HG03097 (cell line): ENCODE measurements around the gene KIRREL2.

Experiments
- ATAC-seq: cut with Tn5 transposase; IDR thresholded peaks from one replicate; pipeline ENCODE4 v1.9.1; 2021; ENCODE audit not compliant: unreplicated experiment, low FRiP score

KIRREL2 gene

DNA sequence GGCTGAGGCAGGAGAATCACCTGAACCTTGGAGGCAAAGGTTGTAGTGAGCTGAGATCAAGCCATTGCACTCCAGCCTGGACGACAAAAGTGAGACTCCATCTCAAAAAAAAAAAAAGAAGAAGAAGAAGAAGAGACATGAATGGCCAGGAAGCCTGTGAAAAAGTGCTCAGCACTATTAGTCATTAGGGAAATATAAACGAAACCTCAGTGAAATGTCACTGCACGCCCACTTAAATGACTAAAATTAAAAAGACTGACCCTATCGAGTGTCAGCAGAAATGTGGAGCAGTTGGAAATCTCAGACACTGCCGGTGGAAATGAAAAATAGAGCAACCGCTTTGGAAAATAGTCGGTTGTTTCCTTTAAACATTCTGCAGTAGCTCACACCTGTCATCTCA lies 56.9 kb downstream of the KIRREL2 start:
- no peak for ATAC-seq

DNA sequence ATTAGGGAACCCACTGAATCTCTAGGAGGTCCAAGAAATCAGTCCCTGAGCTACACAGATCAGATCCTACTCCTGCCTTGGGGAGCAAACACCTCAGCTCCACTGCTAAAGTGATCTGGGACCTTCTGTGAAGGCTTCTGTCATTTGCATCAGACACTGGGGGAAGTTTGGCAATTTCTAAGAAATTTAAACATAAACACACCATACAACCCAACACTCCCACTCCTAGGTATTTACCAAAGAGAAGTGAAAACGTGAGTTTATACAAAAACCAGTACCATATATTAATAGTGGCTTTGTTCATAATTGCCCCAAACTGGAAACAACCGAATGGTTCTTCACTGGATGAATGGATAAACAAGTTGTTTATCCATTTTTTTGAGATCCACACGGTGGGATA lies 58.7 kb downstream of the KIRREL2 start:
- ATAC-seq = no peak
